HG02840 (cell line): ENCODE results near the gene CFAP57.

ENCODE experiments used
- ATAC-seq: cut with Tn5 transposase; IDR thresholded peaks from one replicate; pipeline ENCODE4 v1.9.1; 2021; ENCODE audit warnings: mild to moderate bottlenecking, moderate library complexity, moderate number of reproducible peaks; ENCODE audit not compliant: unreplicated experiment, low FRiP score

CFAP57 gene

DNA sequence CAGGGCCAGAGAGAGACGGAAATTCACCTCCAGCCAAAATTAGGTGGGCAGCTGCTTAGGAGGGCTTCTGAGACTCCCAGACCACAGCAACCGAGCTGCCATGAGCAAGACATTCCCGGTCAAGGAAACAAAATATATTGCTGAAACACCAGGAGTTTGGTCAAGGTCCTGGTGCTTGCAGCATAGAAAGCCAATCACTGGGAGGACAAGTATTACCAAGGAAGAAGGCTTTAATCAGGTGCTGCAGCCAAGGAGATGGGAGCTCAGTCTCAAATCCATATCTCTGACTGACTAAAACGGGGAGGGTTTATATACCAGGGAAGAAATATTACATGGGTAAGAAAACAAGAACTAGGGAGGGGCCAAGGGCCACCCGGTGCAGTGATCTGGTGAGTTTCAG lies 78.9 kb downstream of the CFAP57 start:
- ATAC-seq = no peak

DNA sequence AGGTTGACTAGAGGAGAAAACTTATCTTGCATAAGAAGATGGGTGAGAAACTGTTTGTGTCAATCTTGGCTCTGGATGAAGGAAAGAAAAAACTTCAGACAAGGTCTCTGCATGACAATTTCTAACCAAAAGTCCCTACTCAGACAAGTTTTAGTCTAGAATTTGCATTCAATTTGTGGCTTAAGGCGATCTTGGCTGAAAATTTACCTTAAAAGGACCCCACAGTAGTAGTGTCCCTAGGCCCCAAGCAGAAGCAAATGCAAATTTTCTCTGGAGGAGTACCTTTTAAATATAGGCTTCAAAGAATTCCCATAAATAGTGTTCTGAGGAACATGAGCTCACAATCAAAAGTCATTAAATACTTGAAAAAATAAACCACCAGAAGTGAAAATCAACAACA lies 80.1 kb downstream of the CFAP57 start:
- no peak for ATAC-seq

DNA sequence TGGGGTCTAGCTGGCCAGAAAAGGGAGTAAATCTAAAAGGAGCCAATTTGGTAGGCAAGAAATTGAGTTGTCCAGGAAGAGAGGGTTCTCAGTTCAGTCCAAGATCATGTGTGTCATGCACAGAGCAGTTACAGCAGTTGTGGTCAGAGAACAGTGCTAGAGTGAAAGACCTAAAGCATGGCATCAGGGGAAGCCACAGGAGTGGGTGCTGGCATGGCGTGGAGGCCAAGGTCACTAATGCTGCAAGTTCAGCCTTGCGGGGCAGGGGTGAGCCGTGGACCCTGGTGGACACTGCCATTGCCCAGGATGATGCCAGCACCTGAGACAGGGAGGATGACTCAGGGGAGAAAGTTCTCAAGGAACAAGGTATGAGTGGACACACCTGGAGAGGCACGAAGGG lies 81.0 kb downstream of the CFAP57 start:
- ATAC-seq = no peak

DNA sequence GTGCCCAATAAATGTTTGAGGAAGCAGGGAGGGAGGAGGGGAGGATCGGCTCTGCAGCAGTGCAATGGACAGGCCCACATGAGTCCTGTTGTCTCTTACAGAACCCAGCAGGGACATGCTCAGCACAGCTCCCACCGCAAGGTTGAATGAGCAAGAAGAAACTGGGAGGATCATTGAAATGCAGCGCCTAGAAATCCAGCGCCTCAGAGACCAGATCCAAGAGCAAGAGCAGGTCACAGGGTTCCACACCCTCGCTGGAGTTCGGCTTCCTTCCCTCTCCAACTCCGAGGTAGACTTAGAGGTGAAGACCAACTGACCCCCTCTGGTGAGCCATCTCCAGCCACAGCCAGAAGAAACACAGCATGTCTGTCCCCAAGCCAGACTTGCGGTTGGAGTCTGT lies 81.7 kb downstream of the CFAP57 start:
- ATAC-seq = no peak

DNA sequence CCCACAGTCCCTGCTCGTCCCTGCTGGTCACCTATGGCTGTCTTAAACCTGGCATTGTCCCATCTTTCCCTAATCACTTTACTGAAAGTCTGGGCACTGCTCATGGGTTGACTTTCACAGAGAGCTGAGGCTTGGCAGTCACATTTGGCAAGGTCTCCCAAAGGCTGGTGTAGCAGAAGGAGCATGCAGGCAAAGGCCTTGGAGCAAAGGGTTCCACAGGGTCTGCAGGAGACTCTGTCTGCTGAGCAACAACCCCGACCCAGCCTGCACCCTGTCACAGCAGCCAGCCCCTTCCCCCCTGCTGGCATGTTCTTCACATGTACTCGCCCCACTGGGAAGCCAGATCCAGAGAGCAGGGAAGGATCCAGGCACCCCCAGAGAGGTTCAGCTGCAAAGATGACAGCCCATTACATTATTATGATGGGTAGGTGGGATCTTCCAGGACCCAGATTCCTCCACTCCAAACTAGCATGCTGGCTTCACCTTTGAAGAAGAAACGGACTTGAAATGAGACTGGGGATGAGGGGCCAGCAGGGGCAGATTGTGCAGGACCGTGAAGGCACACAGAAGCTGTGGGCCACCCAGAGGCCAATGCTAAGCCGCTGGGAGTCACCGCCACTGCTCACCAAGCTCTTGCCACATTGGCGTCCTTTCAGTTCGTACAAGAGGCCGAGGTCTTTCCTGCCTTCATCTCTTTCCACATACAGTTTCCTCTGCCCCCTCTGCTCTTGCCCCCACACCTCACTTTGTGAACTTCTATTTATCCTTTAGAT lies 83.5 kb downstream of the CFAP57 start:
- ATAC-seq = no peak

DNA sequence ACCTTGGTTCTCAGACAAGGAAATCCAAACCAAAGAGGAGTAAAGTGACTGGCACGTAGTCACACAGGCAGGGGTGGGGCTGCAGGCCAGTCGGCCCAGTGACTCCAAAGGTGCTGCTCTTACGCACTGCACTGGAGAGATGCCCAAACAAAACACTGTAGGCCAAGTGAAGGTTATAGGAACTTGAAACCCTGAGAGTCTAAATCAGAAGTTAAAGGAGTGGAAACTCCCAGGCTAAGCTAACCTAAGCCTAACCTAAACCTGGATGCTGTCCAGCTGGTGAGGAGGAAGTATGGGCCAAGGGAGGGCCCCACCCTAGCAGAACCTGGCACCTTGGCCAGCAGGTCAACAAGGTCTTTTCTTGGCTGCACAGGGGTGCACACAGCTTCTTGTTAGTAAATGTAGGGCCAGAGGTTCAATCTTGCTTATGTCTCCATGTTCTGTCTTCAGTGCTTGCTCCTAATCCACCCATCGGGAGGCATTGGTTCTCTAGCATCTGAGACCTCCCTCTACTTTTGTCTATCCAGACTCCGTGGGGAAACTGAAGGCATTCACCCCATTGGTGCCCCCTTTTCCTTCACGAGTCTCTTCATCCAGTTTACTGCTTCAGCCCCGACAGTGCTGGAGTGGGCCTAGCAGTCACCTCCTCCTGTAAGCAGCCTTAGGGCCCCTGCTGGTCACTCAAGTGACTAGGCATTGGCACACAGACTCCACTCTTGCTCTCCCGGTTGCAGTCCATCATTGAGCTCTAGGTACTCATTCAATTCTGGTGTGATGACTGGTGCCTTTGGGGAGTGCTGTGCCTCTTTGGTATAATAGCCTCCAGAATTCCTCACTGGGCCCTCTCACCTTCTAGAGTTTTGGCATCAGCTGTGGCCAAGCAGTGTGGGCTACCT lies 84.8 kb downstream of the CFAP57 start:
- no peak for ATAC-seq

DNA sequence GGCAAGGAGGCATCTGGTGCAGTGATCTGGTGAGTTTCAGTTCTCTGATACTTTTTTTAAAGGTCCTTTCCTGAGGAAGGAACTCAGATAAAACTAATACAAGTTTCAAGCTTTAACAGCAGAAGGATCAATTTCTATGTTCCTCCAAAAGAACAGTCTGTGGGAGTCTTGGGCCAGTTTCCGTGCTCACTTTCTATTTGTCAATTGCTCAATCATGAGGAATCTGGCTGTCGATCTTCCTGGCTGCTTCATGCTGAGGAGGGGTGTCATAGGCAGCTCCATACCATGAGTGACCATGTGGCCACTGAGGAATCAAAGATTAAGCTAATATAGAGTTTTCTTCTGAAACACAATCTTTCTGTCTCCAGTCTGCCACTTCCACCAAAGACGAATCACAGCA lies 86.2 kb downstream of the CFAP57 start:
- no peak for ATAC-seq

DNA sequence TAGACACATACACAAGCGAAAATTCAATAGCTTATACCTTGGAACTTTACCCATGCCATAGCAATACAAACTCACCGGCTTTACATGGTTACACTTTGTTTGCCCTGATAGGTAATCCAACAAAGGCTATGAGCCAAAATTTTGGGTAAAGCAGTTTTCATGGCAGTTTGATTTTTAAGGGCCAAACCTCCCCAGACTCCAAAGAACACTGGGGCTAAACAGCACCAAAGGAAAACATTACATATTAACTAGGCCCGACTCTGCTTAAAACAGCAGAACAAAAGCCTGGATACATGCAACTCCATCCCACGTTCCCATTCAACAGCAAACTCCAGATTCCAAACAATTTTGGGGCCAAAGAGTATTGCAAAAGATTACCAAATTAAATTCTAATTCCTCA lies 93.3 kb downstream of the CFAP57 start:
- no peak for ATAC-seq

DNA sequence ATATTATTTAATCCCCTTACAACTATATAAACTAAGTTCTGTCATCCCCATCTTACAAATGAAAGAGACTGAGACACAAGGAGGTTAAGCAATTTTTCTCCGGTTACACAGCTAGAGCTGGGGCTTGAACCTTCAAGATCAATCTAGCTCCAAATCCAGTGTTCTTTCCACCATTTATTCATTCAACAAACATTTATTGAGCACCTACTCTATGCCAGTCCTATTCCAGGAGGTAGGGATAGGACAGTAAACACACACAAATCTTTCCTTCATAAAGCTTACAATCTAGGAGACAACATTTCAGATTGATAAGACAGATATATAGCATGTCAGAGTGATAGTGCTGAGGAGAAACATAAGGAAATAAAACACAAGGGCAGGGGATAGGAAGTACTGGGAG lies 94.8 kb downstream of the CFAP57 start:
- no peak for ATAC-seq

DNA sequence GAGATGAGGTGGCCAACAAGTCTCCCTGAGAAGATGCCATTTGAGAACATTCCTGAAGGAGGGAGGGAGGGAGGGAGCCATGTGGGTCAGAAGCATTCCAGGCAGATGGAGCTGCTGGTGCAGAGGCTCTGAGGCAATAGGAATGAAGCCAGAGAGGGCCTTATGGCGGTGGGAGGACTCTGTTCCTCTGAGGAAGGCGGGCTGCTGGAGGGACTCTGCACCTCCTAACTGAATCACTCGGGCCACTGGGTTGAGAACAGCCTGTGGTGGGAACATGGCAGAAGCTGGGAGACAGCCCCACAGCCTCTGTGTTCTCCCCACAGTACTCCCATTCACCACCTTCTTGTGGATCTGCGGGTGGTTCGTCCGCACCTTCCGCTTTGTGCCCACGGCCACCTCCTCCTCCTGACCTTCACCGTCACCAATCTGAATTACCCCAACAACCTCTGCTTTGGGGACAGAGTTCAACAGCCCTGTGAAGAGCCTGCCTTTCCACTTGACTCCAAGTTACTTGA lies 95.2 kb downstream of the CFAP57 start:
- ATAC-seq = no peak

DNA sequence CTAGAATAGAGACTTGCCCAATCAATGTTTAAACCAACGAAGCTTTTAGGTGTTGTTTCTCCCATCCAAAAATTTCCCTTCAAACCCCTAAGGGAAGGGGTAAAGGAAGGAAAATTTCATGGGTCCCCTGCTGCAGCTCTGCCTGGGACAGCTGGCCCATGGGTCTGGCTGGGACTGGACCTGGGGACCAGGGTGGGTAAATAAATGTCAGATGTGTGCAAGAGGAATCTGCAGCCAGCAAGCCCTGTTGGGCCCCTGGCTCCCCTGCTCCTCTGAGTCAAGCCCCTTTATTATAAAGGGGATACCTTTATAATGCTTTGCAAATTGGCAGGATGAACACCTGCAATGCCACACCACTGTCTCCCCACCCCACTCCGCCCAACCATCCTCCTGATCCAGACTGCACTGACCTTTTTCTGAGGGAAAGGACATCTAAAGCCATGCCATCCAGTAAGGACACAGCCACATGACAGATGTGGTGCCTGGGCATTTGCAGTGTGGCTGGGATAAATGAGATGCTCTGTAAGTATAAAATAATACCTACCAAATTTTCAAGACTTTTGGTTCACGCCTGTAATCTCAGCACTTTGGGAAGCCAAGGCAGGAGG lies 95.8 kb downstream of the CFAP57 start:
- ATAC-seq = no peak

DNA sequence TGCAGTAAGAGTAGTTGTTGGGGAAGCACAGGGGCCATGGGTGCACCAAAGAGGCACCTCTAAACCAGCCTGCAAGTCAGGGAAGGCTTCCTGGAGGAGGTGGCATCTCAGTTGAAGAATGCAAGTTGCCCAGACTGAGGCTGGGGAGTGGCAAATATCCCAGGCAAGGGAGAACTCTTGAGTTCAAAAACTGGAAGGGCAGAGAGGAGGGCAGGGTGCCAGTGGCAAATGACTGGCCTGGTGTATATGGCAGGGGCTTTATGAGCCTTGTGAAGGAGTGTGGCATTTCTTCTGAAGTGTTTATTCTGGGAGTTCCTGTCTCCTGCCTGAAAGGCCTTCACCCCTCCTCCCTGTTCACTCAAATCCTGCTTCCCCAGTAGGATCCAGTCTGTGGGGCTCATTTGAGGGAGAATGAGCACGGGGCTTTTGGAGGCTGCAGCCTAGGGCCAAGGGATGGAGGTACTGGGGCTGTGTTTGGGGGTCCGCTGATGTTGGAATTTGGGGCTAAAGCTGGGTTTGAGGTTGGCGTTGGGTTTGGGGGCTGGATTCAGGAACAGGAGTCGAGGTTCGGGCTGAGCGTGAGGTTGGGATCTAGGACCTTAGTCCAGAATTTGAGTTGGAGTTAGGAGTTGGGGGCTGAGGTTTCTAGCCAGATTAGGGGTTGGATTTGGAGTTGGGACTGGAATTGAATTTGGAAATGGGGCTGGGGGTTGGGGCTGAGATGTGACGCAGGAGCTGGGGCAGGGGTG lies 97.7 kb downstream of the CFAP57 start, which contains the start of gene TMEM125:
TMEM125 (plus strand) TSS at position 357 of the 749 bp plus-strand sequence. CDS start 2,740 bp downstream, outside the sequence.
- ATAC-seq = no peak

DNA sequence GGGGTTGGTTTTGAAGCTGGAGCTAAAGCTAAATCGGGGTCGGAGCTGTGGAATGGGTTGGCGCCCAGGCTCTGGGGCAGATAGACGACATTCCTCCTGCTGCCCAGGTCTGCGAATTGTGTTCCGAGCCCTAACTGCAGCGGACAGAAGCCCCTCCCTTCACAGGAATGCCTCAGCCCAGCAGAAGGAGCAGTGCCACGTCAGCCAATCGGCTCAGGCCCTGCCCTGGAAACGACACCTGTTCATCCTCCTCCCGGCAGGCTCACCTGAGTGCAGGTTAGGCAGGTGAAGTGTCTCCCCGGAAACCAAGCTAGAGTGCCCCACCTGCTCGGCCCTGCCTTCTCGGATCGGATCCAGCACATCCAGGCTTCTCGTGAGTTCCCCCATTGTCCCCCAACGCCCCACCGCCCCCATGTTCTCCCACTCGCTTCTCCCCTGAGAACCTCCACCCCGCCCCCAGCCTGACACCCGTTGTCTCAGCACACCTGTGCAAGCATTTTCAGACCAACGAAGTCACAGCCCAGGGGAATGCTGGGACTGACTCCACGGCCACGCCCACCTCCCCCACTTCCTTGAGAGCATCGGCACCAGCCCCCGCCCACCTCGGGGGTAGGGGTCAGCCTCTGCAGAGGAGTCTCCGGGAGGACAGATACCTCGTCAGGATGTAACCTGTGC lies 98.4 kb downstream of the CFAP57 start:
- no peak for ATAC-seq

DNA sequence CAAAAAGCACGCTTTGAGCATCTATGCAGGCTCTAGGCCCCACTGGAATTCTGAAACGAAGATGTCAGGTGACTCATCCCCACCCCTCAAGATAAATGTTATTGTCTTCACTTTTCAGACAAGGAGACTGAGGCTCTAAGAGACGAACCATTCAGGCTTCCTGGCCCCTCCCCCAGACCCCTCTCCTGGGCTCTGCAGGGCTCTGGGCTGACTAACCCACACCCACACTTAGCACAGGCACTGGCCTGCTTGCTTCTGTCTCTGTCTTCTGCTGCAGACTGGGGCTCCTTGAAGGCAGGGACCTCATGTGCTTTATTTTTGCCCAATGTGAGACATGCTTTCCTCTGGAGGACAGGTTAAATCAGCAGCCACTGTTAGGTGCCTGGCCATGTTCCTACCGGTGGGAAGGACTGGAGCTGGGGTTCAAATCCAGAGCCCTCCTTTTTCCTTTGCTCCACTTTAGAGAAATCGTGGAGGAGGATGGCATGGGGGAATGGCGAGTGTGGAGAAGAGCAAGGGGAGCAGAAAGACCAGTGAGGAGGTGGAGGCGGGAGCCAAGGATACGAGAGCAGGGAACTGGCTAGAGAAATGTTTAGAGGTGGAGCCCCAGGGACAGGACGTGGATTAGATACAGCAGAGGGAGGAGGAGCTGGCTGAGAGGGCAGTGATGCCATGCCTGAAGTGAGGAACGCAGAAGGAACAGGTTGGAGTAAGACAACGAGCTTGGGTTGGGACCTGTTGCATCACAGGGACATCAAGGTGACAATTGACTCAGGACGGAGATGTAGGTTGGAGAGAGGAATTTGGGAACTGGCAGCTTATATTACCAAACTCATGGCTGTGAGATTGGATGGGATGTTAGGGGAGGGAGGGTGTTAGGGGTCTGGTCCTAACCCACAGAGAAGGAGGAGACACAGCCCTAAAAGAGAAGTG lies 99.3 kb downstream of the CFAP57 start:
- no peak for ATAC-seq

DNA sequence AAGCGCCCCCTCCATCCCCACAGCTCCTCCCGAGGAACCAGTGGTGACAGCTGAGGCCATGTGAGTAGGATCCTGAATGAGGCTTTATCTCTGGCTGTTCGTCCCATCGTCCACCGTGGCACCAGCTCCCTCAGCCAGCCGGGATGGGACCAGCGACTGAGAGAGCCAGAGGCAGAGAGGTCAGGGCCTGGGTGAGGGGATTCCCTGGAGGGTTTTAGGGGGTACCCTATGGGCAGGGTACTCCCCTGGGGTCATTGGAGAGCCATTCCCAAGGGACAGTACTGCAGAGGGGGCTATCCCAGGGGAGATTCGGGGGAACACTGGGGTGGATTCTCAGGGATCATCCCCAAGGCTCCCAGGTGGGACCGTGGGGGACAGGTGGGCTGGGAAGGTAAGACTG lies 100.0 kb downstream of the CFAP57 start:
- ATAC-seq = no peak

DNA sequence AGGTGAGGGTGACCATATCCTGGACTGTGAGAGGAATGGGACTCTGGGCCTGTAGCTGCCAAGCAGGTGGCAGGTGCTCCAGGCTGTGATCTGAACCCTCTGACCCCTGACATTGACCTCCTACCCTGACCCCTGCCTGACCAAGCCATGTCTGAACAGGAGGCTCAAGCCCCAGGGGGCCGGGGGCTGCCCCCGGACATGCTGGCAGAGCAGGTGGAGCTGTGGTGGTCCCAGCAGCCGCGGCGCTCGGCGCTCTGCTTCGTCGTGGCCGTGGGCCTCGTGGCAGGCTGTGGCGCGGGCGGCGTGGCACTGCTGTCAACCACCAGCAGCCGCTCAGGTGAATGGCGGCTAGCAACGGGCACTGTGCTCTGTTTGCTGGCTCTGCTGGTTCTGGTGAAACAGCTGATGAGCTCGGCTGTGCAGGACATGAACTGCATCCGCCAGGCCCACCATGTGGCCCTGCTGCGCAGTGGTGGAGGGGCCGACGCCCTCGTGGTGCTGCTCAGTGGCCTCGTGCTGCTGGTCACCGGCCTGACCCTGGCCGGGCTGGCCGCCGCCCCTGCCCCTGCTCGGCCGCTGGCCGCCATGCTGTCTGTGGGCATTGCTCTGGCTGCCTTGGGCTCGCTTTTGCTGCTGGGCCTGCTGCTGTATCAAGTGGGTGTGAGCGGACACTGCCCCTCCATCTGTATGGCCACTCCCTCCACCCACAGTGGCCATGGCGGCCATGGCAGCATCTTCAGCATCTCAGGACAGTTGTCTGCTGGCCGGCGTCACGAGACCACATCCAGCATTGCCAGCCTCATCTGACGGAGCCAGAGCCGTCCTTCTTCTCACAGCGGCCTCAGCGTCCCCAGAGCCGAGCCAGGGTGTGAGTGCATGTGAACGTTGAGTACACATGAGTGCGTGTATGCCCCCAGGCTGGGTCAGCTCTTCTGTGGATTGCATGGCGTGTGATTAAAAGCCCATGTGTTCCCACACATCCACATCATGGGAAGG lies 100.7 kb downstream of the CFAP57 start:
- no peak for ATAC-seq

DNA sequence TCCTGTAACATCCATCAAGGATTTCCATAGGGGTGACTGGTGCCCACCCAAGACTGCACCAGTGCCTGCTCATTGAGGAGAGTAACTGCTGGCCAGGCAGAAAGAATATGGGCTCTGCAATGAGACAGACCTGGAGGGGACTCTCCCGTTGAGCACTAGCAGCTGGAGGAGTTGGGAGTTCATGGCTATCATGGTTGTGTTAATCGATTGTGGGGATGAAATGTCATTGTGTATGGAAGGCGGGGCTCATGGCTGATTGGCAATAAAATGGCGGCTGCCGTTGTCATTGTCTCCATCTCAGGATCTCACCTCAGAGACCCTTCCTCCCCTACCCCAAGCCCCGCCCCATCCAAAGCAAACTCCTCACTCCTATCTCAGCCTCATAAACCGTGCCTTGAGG lies 101.6 kb downstream of the CFAP57 start:
- ATAC-seq = no peak
